Smooth muscle cell (in vitro differentiated cells): Measurements from ENCODE around the gene GABRR3. TPM values are rescaled to one million over a fixed set of nuclear protein-coding genes. Genes with fewer than 3 reads are reported as not detected.
A peak's percentile ranks its signal among the peaks of the same experiment; 100 is the strongest.

Experiments
- DNase-seq: peaks from one replicate; lab custom pipeline; 2025; ENCODE audit not compliant: unreplicated experiment; lab: John Stamatoyannopoulos, UW
- H2AFZ ChIP-seq: fragments of 200-600 bp; sonication (generic); 2 replicates; pipeline ENCODE4 v1.6.0; 2016; ENCODE audit warnings: antibody characterized with exemption, low read depth, mild to moderate bottlenecking
- H3F3A ChIP-seq: fragments of 200-600 bp; sonication (generic); 2 replicates; pipeline ENCODE4 v1.6.0; 2017; ENCODE audit warnings: antibody characterized with exemption, low read depth
- H3K27ac ChIP-seq: fragments of 200-600 bp; sonication (generic); 2 replicates; pipeline ENCODE4 v1.5.1; 2016; ENCODE audit warnings: low read depth, mild to moderate bottlenecking
- H3K27me3 ChIP-seq: fragments of 200-600 bp; sonication (generic); 2 replicates; pipeline ENCODE4 v1.6.1; 2016; ENCODE audit warnings: low read depth, mild to moderate bottlenecking
- H3K36me3 ChIP-seq: fragments of 200-600 bp; sonication (generic); 2 replicates; pipeline ENCODE4 v1.5.1; 2016; ENCODE audit warnings: low read depth
- H3K4me1 ChIP-seq: fragments of 200-600 bp; sonication (generic); 2 replicates; pipeline ENCODE4 v1.5.1; 2016; ENCODE audit warnings: low read depth
- H3K4me2 ChIP-seq: fragments of 200-600 bp; sonication (generic); 2 replicates; pipeline ENCODE4 v1.6.0; 2016; ENCODE audit warnings: mild to moderate bottlenecking
- H3K4me3 ChIP-seq: fragments of 200-600 bp; sonication (generic); 2 replicates; pipeline ENCODE4 v1.5.1; 2016; ENCODE audit warnings: mild to moderate bottlenecking
- H3K79me2 ChIP-seq: fragments of 200-600 bp; sonication (generic); 2 replicates; pipeline ENCODE4 v1.6.0; 2016; ENCODE audit warnings: low read depth, mild to moderate bottlenecking
- H3K9ac ChIP-seq: fragments of 200-600 bp; sonication (generic); 2 replicates; pipeline ENCODE4 v1.6.0; 2016; ENCODE audit warnings: low read depth
- H3K9me3 ChIP-seq: fragments of 200-600 bp; sonication (generic); replicated peaks from 2 replicates; pipeline ENCODE4 v1.5.1; 2016; ENCODE audit warnings: low read depth
- H4K20me1 ChIP-seq: fragments of 200-600 bp; sonication (generic); 2 replicates; pipeline ENCODE4 v1.6.0; 2016; ENCODE audit warnings: low read depth
- CTCF ChIP-seq: fragments of 200-600 bp; sonication (generic); IDR thresholded peaks from 2 replicates; pipeline ENCODE4 v1.5.1; 2017; ENCODE audit warnings: borderline replicate concordance, mild to moderate bottlenecking, antibody characterized with exemption; ENCODE audit not compliant: insufficient read depth, poor library complexity, severe bottlenecking
- WGBS: methylation state at CpG from one replicate; pipeline ENCODE4 v1.1.7; 2016; ENCODE audit warnings: low lambda C conversion rate; 5-methylcytosine and 5-hydroxymethylcytosine counted together
- polyA plus RNA-seq: library from polyadenylated mRNA; unstranded; fragments of >200 nt; fragmentation: Nextera tagmentation; extraction: Ambion mirVana; gene quantifications from 2 replicates; pipeline ENCODE4 v1.2.1, GENCODE V29; 2016
- total RNA-seq: library from RNA; depleted of rRNA; stranded (reverse); fragments of >200 nt; gene quantifications from 2 replicates; pipeline ENCODE4 v1.2.3, GENCODE V29; 2014

GABRR3 gene
- total and polyA plus RNA-seq, 2 experiments from 2014 or later = not detected

- no peak for DNase-seq
- H3K27ac ChIP-seq = no peak overlapping the region
- H3K4me3 ChIP-seq = no peak overlapping the region
- no peak overlapping the region for H2AFZ ChIP-seq
- WGBS = 92% methylated on average over 3 of the region's 3 CpGs
- H3K27me3 ChIP-seq = no peaks in the 10 kb centered on the region
- H4K20me1 ChIP-seq = no peaks in the 10 kb centered on the region
- H3K9ac ChIP-seq = no peak overlapping the region
- no peak overlapping the region for H3K4me2 ChIP-seq
- no peak for TF ChIP-seq CTCF
- H3K36me3 ChIP-seq = no peaks in the 10 kb centered on the region
- H3K4me1 ChIP-seq = peaks cover 5% of the 10 kb centered on the region
- H3F3A ChIP-seq = no peaks in the 10 kb centered on the region
- peaks cover 10% of the 10 kb centered on the region for H3K79me2 ChIP-seq
- H3K9me3 ChIP-seq = no peaks in the 10 kb centered on the region
These were observed 60.1 kb downstream of the GABRR3 start for GRCh38 chr3:97974996-97975395.

GRCh38 chr3:97972976-97973375 lies 62.1 kb downstream of the GABRR3 start:
- WGBS = 98% methylated on average over 9 of the region's 9 CpGs
- Histone ChIP-seq H3K79me2 (peaks cover 17% of the 10 kb centered on the region), H4K20me1 (no peaks in the 10 kb centered on the region), H3K27ac (no peak overlapping the region), H3K36me3 (no peaks in the 10 kb centered on the region), H3K4me3 (peak overlapping the region; percentile 86), H3K27me3 (no peaks in the 10 kb centered on the region), H3K4me2 (peak overlapping the region; percentile 82), H3K9ac (no peak overlapping the region), H2AFZ (peak overlapping the region; percentile 58), H3K9me3 (no peaks in the 10 kb centered on the region), H3F3A (no peaks in the 10 kb centered on the region), H3K4me1 (peaks cover 5% of the 10 kb centered on the region)
- DNase-seq = no peak
- TF ChIP-seq CTCF = no peak

- peaks cover 17% of the 10 kb centered on the region for H3K79me2 ChIP-seq
- H3K9ac ChIP-seq = peak within 1 kb of the TSS; percentile 12
- H3K4me2 ChIP-seq = peak within 1 kb of the TSS; percentile 82
- H3F3A ChIP-seq = no peaks in the 10 kb centered on the region
- H3K4me3 ChIP-seq = peak within 1 kb of the TSS; percentile 86
- no peaks in the 10 kb centered on the region for H3K9me3 ChIP-seq
- H4K20me1 ChIP-seq = no peaks in the 10 kb centered on the region
- peak within 1 kb of the TSS; percentile 58 for H2AFZ ChIP-seq
- no peaks in the 10 kb centered on the region for H3K27me3 ChIP-seq
- peak; percentile 40 for DNase-seq
- no peak for TF ChIP-seq CTCF
- H3K27ac ChIP-seq = peak within 1 kb of the TSS; percentile 51
- no peaks in the 10 kb centered on the region for H3K36me3 ChIP-seq
- WGBS = 4% methylated on average over 47 of the region's 82 CpGs
- H3K4me1 ChIP-seq = peaks cover 5% of the 10 kb centered on the region
These were observed 63.2 kb downstream of the GABRR3 start, which contains the start of gene RIOX2 for GRCh38 chr3:97971679-97972567. RIOX2 (minus strand) TSS chr3:97972431; CDS start chr3:97967593, 4,838 bp downstream.
